Neural progenitor cell (in vitro differentiated cells): ENCODE data around the gene GOLGA8N. TPM values are rescaled to one million over a fixed set of nuclear protein-coding genes. Genes with fewer than 3 reads are reported as not detected.

Experiments
- DNase-seq: peaks from one replicate; pipeline ENCODE4 v3.0.0-alpha.2; 2016; ENCODE audit warnings: low spot score
- H2AFZ ChIP-seq: fragments of 200-600 bp; sonication (generic); replicated peaks from 2 replicates; pipeline ENCODE4 v1.6.1; 2016; ENCODE audit warnings: antibody characterized with exemption
- H3F3A ChIP-seq: fragments of 200-600 bp; sonication (generic); 2 replicates; pipeline ENCODE4 v1.6.1; 2016; ENCODE audit warnings: antibody characterized with exemption, low read depth
- H3K27ac ChIP-seq: fragments of 200-600 bp; sonication (generic); 2 replicates; pipeline ENCODE4 v1.5.1; 2016; ENCODE audit warnings: mild to moderate bottlenecking
- H3K27me3 ChIP-seq: fragments of 200-600 bp; sonication (generic); 2 replicates; pipeline ENCODE4 v1.6.1; 2016; ENCODE audit warnings: mild to moderate bottlenecking, moderate library complexity
- H3K36me3 ChIP-seq: fragments of 200-600 bp; sonication (generic); 2 replicates; pipeline ENCODE4 v1.5.1; 2016
- H3K4me1 ChIP-seq: fragments of 200-600 bp; sonication (generic); 2 replicates; pipeline ENCODE4 v1.6.1; 2016; ENCODE audit warnings: mixed run types
- H3K4me2 ChIP-seq: fragments of 200-600 bp; sonication (generic); 2 replicates; pipeline ENCODE4 v1.6.1; 2016
- H3K4me3 ChIP-seq: fragments of 200-600 bp; sonication (generic); 2 replicates; pipeline ENCODE4 v1.5.1; 2016
- H3K79me2 ChIP-seq: fragments of 200-600 bp; sonication (generic); 2 replicates; pipeline ENCODE4 v1.6.1; 2016; ENCODE audit warnings: low read depth
- H3K9ac ChIP-seq: fragments of 200-600 bp; sonication (generic); 2 replicates; pipeline ENCODE4 v1.6.1; 2016
- H3K9me3 ChIP-seq: fragments of 200-600 bp; sonication (generic); 2 replicates; pipeline ENCODE4 v1.5.1; 2016; ENCODE audit warnings: low read depth
- H4K20me1 ChIP-seq: fragments of 200-600 bp; sonication (generic); 2 replicates; pipeline ENCODE4 v1.6.1; 2016; ENCODE audit warnings: low read depth
- H3K27ac Mint-ChIP-seq: 3 replicates; pipeline ENCODE4 v1.8.0; 2021; ENCODE audit warnings: mixed read lengths
- H3K27me3 Mint-ChIP-seq: 2 replicates; pipeline ENCODE4 v1.8.0; 2022; ENCODE audit warnings: low read depth, mild to moderate bottlenecking, inconsistent platforms, moderate library complexity, mixed read lengths; ENCODE audit not compliant: insufficient read depth
- H3K36me3 Mint-ChIP-seq: 3 replicates; pipeline ENCODE4 v1.8.0; 2021; ENCODE audit warnings: mixed read lengths
- H3K4me1 Mint-ChIP-seq: 3 replicates; pipeline ENCODE4 v1.8.0; 2021; ENCODE audit warnings: mixed read lengths
- H3K4me3 Mint-ChIP-seq: 3 replicates; pipeline ENCODE4 v1.8.0; 2021; ENCODE audit warnings: mild to moderate bottlenecking, moderate library complexity, mixed read lengths
- H3K9me3 Mint-ChIP-seq: 3 replicates; pipeline ENCODE4 v1.8.0; 2020; ENCODE audit warnings: mixed read lengths
- CTCF ChIP-seq: fragments of 200-600 bp; sonication (generic); IDR thresholded peaks from 2 replicates; pipeline ENCODE4 v1.5.1; 2017; ENCODE audit warnings: antibody characterized with exemption, mild to moderate bottlenecking
- EZH2 ChIP-seq: fragments of 200-600 bp; sonication (generic); IDR thresholded peaks from 2 replicates; pipeline ENCODE4 v1.6.1; 2017; ENCODE audit warnings: antibody characterized with exemption, mild to moderate bottlenecking, moderate library complexity
- EZH2phosphoT487 ChIP-seq: fragments of 200-600 bp; sonication (generic); IDR thresholded peaks from 2 replicates; pipeline ENCODE4 v1.6.1; 2017; ENCODE audit warnings: antibody characterized with exemption
- total RNA-seq: library from RNA; depleted of rRNA; stranded (reverse); fragments of >200 nt; gene quantifications from 2 replicates; pipeline ENCODE4 v1.2.3, GENCODE V29; 2015; ENCODE audit warnings: low replicate concordance

Gene GOLGA8N
- total RNA-seq, 1 donor from 2014 or later, result 0.26 TPM

- peaks cover 14% of the 10 kb centered on the region for H3K4me1 ChIP-seq
- Mint-ChIP-seq H3K4me3 (no peak overlapping the region), H3K9me3 (no peaks in the 10 kb centered on the region), H3K27ac (no peak overlapping the region), H3K36me3 (peaks cover 3% of the 10 kb centered on the region), H3K4me1 (peaks cover 23% of the 10 kb centered on the region), H3K27me3 (no peaks in the 10 kb centered on the region)
- no peaks in the 10 kb centered on the region for H3K9me3 ChIP-seq
- no peak overlapping the region for H2AFZ ChIP-seq
- H3K9ac ChIP-seq, result no peak overlapping the region
- peaks cover 6% of the 10 kb centered on the region for H3K36me3 ChIP-seq
- H3K27ac ChIP-seq, result no peak overlapping the region
- no peak for DNase-seq
- TF ChIP-seq EZH2phosphoT487 (no peak), EZH2 (no peak), CTCF (no peak)
- peaks cover 7% of the 10 kb centered on the region for H3K79me2 ChIP-seq
- no peaks in the 10 kb centered on the region for H4K20me1 ChIP-seq
- H3K4me2 ChIP-seq, result peak overlapping the region; percentile 79
- peaks cover 45% of the 10 kb centered on the region for H3F3A ChIP-seq
- H3K4me3 ChIP-seq, result no peak overlapping the region
- no peaks in the 10 kb centered on the region for H3K27me3 ChIP-seq
These were observed 49.6 kb downstream of the GOLGA8N start for GRCh38 chr15:32642667-32643435.

DNA sequence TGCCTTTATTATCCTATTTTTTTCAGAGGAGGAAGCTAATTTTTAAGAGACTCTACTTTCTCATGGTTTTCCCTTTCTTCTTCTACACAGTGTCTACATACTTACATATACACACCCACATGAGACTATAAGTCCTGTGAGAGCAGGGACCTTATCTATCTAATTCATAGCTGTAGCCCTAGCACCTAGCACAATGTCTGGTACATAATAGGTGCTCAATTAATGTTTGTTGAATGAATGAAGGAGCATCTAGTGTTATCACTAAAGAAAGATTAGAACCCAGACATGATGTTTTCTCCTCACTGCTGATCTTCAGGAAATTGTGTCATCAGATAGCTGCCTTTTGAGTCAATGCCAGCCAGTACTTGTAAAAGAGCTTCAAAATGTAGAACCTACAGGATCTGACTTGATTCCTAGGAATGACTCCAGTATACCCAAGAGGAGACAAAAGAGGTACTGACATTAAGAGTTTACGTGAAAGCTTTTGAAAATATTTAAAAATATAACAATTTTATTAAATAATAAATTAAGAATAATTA is 50.7 kb downstream of the GOLGA8N start:
- Histone ChIP-seq H3F3A (peaks cover 37% of the 10 kb centered on the region), H3K27me3 (no peaks in the 10 kb centered on the region), H3K9me3 (no peaks in the 10 kb centered on the region), H4K20me1 (no peaks in the 10 kb centered on the region), H3K36me3 (peaks cover 5% of the 10 kb centered on the region), H3K4me2 (no peak overlapping the region), H3K27ac (no peak overlapping the region), H3K4me3 (no peak overlapping the region), H3K4me1 (peaks cover 14% of the 10 kb centered on the region), H3K79me2 (peaks cover 7% of the 10 kb centered on the region), H2AFZ (no peak overlapping the region), H3K9ac (no peak overlapping the region)
- Mint-ChIP-seq H3K9me3 (no peaks in the 10 kb centered on the region), H3K27me3 (no peaks in the 10 kb centered on the region), H3K4me3 (no peak overlapping the region), H3K36me3 (peaks cover 4% of the 10 kb centered on the region), H3K27ac (no peak overlapping the region), H3K4me1 (peaks cover 23% of the 10 kb centered on the region)
- TF ChIP-seq CTCF (no peak), EZH2 (no peak), EZH2phosphoT487 (no peak)
- no peak for DNase-seq

DNA sequence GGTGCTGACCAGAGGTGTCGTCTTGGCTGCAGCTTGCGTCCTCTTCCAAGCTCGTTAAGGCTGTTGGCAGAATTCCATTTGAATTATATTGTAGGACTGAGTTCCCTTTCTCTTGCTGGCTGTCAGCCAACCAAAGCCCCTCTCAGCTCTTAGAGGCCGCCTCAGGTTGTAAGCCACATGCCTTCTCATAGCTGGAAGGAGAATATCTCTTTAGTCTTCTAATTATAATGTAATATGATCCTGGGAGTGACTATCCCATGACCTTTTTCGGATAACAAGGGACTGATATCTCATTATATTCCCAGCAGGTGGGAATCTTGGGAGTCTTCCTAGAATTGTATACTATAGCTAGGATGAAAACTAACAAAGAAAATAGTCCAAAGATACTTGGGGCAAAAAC is 53.0 kb downstream of the GOLGA8N start:
- no peaks in the 10 kb centered on the region for H3K27me3 ChIP-seq
- no peaks in the 10 kb centered on the region for H3K9me3 ChIP-seq
- no peak overlapping the region for H3K27ac ChIP-seq
- no peak overlapping the region for H3K4me3 Mint-ChIP-seq
- H3K4me2 ChIP-seq, result no peak overlapping the region
- H4K20me1 ChIP-seq, result no peaks in the 10 kb centered on the region
- no peak for DNase-seq
- no peak for TF ChIP-seq CTCF
- no peak for TF ChIP-seq EZH2
- no peak for TF ChIP-seq EZH2phosphoT487
- peaks cover 7% of the 10 kb centered on the region for H3K36me3 Mint-ChIP-seq
- H3K4me1 ChIP-seq, result peaks cover 14% of the 10 kb centered on the region
- no peaks in the 10 kb centered on the region for H3K9me3 Mint-ChIP-seq
- no peak overlapping the region for H2AFZ ChIP-seq
- H3K27ac Mint-ChIP-seq, result no peak overlapping the region
- H3F3A ChIP-seq, result peaks cover 16% of the 10 kb centered on the region
- peaks cover 7% of the 10 kb centered on the region for H3K79me2 ChIP-seq
- no peak overlapping the region for H3K9ac ChIP-seq
- H3K4me1 Mint-ChIP-seq, result peaks cover 25% of the 10 kb centered on the region
- no peak overlapping the region for H3K4me3 ChIP-seq
- H3K36me3 ChIP-seq, result no peaks in the 10 kb centered on the region
- H3K27me3 Mint-ChIP-seq, result no peaks in the 10 kb centered on the region
